Prostate gland (tissue), 2 donors: ENCODE results near the gene SLC4A11. TPM values are rescaled to one million over a fixed set of nuclear protein-coding genes. Genes with fewer than 3 reads are reported as not detected.
"Not testable (repeated sequence)": the region's sequence is repeated elsewhere in the genome, so short reads cannot be mapped to it uniquely, and the experiment has no call there.

ENCODE experiments used
- DNase-seq: peaks from one replicate; pipeline ENCODE4 v3.0.0-alpha.2; 2019; ENCODE audit warnings: low spot score
- H3K27ac ChIP-seq, 2 donors: fragments of 200-600 bp; sonication (generic); 2 replicates each; pipeline ENCODE4 v1.5.1; 2017 to 2019
- H3K27me3 ChIP-seq: fragments of 200-600 bp; sonication (generic); replicated peaks from 2 replicates; pipeline ENCODE4 v1.5.1; 2019; ENCODE audit not compliant: insufficient read depth
- H3K36me3 ChIP-seq, 2 donors: fragments of 200-600 bp; sonication (generic); 1 replicate in 1 of 2; 2 replicates in 1 of 2; pipeline versions ENCODE4 v1.5.1 to v1.8.1; 2017 to 2019
- H3K4me1 ChIP-seq: fragments of 200-600 bp; sonication (generic); replicated peaks from 2 replicates; pipeline ENCODE4 v1.5.1; 2019
- H3K4me3 ChIP-seq, 2 donors: fragments of 200-600 bp; sonication (generic); 2 replicates each; pipeline ENCODE4 v1.5.1; 2017 to 2019
- H3K9me3 ChIP-seq: fragments of 200-600 bp; sonication (generic); 2 replicates; pipeline ENCODE4 v1.5.1; 2017
- POLR2A ChIP-seq: fragments of 450-650 bp; IDR thresholded peaks from one replicate; pipeline ENCODE4 v1.6.1; 2016; ENCODE audit warnings: antibody characterized with exemption, mild to moderate bottlenecking
- POLR2AphosphoS5 ChIP-seq: sonication (generic); formaldehyde crosslinking; IDR thresholded peaks from one replicate; pipeline ENCODE4 v1.6.1; 2017; ENCODE audit warnings: antibody characterized with exemption
- WGBS: methylation state at CpG from one replicate; pipeline ENCODE4 v1.1.5; 2018; 5-methylcytosine and 5-hydroxymethylcytosine counted together
- intact Hi-C: fragments of 100-400 bp; cut with DNase I; formaldehyde crosslinking; loops from one replicate; pipeline ENCODE4 v1.14.2; 2022
- total RNA-seq, 2 donors: library from RNA; depleted of rRNA; stranded (reverse); fragments of >200 nt; gene quantifications; one replicate each; pipeline ENCODE4 v1.1.0, GENCODE V29; 2016
- TF ChIP-seq, protein P1 (sequence below), 4 experiments: fragments of 200-600 bp in 2 of 4; fragments of 450-650 bp in 2 of 4; sonication (generic) in 2 of 4; IDR thresholded peaks; 1 replicate in 3 of 4; 2 replicates in 1 of 4; pipeline ENCODE4 v1.5.1; 2016 to 2019; ENCODE audit warnings: antibody characterized with exemption in 4 of 4, mild to moderate bottlenecking in 2 of 4, moderate library complexity in 2 of 4

Gene SLC4A11
- total RNA-seq, 2 donors from 2014 or later = 9.2 to 12.7 TPM

GRCh38 chr20:3222635-3223600 is 16.1 kb downstream of the SLC4A11 start:
- H3K27me3 ChIP-seq = no peaks in the 10 kb centered on the region
- H3K4me3 ChIP-seq = no peak overlapping the region
- no peaks in the 10 kb centered on the region for H3K9me3 ChIP-seq
- no peaks in the 10 kb centered on the region for H3K36me3 ChIP-seq
- WGBS = 43% methylated on average over 25 of the region's 25 CpGs
- TF ChIP-seq POLR2AphosphoS5 = peak; percentile 68
- TF ChIP-seq, protein P1, sequence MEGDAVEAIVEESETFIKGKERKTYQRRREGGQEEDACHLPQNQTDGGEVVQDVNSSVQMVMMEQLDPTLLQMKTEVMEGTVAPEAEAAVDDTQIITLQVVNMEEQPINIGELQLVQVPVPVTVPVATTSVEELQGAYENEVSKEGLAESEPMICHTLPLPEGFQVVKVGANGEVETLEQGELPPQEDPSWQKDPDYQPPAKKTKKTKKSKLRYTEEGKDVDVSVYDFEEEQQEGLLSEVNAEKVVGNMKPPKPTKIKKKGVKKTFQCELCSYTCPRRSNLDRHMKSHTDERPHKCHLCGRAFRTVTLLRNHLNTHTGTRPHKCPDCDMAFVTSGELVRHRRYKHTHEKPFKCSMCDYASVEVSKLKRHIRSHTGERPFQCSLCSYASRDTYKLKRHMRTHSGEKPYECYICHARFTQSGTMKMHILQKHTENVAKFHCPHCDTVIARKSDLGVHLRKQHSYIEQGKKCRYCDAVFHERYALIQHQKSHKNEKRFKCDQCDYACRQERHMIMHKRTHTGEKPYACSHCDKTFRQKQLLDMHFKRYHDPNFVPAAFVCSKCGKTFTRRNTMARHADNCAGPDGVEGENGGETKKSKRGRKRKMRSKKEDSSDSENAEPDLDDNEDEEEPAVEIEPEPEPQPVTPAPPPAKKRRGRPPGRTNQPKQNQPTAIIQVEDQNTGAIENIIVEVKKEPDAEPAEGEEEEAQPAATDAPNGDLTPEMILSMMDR (IDR thresholded peaks at IDR 0.05) = no peak
- intact Hi-C loops = no loop called here
- peak overlapping the region in 1 of 2 donors; percentile 51 for H3K27ac ChIP-seq
- peak; percentile 85 for DNase-seq
- peaks cover 12% of the 10 kb centered on the region for H3K4me1 ChIP-seq

- Histone ChIP-seq H3K27ac (no peak overlapping the region), H3K4me1 (peaks cover 12% of the 10 kb centered on the region), H3K36me3 (no peaks in the 10 kb centered on the region), H3K9me3 (no peaks in the 10 kb centered on the region), H3K4me3 (no peak overlapping the region), H3K27me3 (no peaks in the 10 kb centered on the region)
- 79% methylated on average over 18 of the region's 18 CpGs for WGBS
- intact Hi-C loops = no loop called here
- TF ChIP-seq POLR2AphosphoS5 (no peak), POLR2A (no peak)
- TF ChIP-seq, protein P1 (IDR thresholded peaks at IDR 0.05) = no peak
- DNase-seq = no peak
These were observed 17.4 kb downstream of the SLC4A11 start for GRCh38 chr20:3221398-3222226.

DNA sequence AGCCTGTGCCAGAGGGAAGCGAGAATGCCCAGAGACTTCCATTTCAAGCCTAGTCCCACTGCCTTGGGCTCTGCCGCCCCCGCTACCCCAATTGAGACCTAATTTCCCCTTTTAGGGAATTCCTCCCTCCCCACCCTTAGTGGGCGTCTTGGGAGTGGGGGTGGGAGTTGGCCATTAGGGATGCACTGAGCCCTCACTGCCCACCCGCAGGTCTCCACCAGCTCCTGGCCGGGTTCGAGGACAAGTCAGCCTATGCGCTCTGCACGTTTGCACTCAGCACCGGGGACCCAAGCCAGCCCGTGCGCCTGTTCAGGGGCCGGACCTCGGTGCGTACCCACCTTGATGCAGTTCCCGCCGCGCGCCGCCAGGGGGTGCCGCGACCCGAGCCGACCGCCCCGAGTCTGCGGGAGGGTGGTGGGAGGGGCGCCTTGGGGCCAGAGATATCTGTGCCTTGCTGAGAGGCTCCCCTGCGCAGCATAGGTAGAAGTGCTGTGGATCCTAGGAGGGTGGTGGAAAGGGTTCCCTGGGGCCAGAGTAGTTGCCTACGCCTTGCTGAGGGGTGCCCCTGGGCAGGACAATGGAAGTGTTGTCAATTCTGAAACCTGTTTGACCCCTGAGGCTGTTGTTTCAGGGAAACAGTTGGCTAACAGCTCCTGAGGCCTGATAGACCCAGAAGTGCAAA is 20.5 kb downstream of the SLC4A11 start:
- Histone ChIP-seq H3K9me3 (no peaks in the 10 kb centered on the region), H3K4me3 (no peak overlapping the region), H3K36me3 (no peaks in the 10 kb centered on the region), H3K4me1 (peaks cover 10% of the 10 kb centered on the region), H3K27me3 (no peaks in the 10 kb centered on the region), H3K27ac (peak overlapping the region in 1 of 2 donors; percentile 22)
- 17% methylated on average over 30 of the region's 30 CpGs for WGBS
- intact Hi-C loops = loop anchor here (10.0 kb wide), 1 partner anchor 96 kb away; no protein-coding TSS in a partner anchor
- TF ChIP-seq, protein P1 (IDR thresholded peaks at IDR 0.05) = peak; percentile 84 to 91 (median 88)
- TF ChIP-seq POLR2A (no peak), POLR2AphosphoS5 (peak; percentile 12)
- DNase-seq = peak; percentile 25

GRCh38 chr20:3215359-3215917 is 23.6 kb downstream of the SLC4A11 start:
- WGBS = 94% methylated on average over 7 of the region's 7 CpGs
- not testable (repeated sequence) for H3K27ac ChIP-seq, H3K4me1 ChIP-seq, DNase-seq, H3K4me3 ChIP-seq, H3K36me3 ChIP-seq, H3K27me3 ChIP-seq, H3K9me3 ChIP-seq
- intact Hi-C loops = loop anchor here (10.0 kb wide), 1 partner anchor 99 kb away; no protein-coding TSS in a partner anchor
